CD4-positive, alpha-beta T cell (primary cell): ENCODE data around the gene GPR158. TPM values are rescaled to one million over a fixed set of nuclear protein-coding genes. Genes with fewer than 3 reads are reported as not detected.

Source experiments
- ATAC-seq: fragments of 200-7000 bp; cut with Tn5 transposase; one replicate; pipeline ENCODE4 v1.10.0; 2022; ENCODE audit warnings: mild to moderate bottlenecking; ENCODE audit not compliant: poor library complexity
- CTCF ChIA-PET: fragments of 350-600 bp; sonication (Branson Sonifier 250); formaldehyde crosslinking; loops from one replicate; lab custom pipeline; 2021; ENCODE audit warnings: antibody characterized with exemption, inconsistent platforms; lab: Charles Lee
- POLR2A ChIA-PET: fragments of 350-600 bp; sonication (Branson Sonifier 250); formaldehyde crosslinking; loops from one replicate; lab custom pipeline; 2021; ENCODE audit warnings: antibody characterized with exemption, inconsistent platforms; lab: Charles Lee
- DNase-seq, 14 experiments: peaks; one replicate each; pipeline ENCODE4 v3.0.0-alpha.2; 2013 to 2020; ENCODE audit warnings: mixed read lengths in 2 of 14
- H3K27ac ChIP-seq, 2 donors: one replicate each; pipeline versions ENCODE4 v1.5.1 to v1.7.0; 2013; ENCODE audit warnings: low read length in 2 of 2, low read depth in 1 of 2, mild to moderate bottlenecking in 1 of 2
- H3K27me3 ChIP-seq, 2 experiments: 1 replicate in 1 of 2; 2 replicates in 1 of 2; pipeline versions ENCODE4 v1.6.1 to v1.7.0; 2013; ENCODE audit warnings: low read length in 2 of 2, control low read depth in 1 of 2, mild to moderate bottlenecking in 1 of 2, moderate library complexity in 1 of 2; ENCODE audit not compliant: insufficient read depth in 2 of 2, control insufficient read depth in 1 of 2
- H3K36me3 ChIP-seq: one replicate; pipeline ENCODE4 v1.6.1; 2013; ENCODE audit warnings: low read length, control low read depth; ENCODE audit not compliant: insufficient read depth
- H3K4me1 ChIP-seq: one replicate; pipeline ENCODE4 v1.6.1; 2013; ENCODE audit warnings: low read length, control low read depth; ENCODE audit not compliant: insufficient read depth
- H3K4me3 ChIP-seq: one replicate; pipeline ENCODE4 v1.5.1; 2013; ENCODE audit warnings: mild to moderate bottlenecking, low read length, moderate library complexity
- H3K9me3 ChIP-seq, 2 experiments: 1 replicate in 1 of 2; 2 replicates in 1 of 2; pipeline versions ENCODE4 v1.6.1 to v1.7.0; 2013; ENCODE audit warnings: low read length in 2 of 2, mild to moderate bottlenecking in 2 of 2, control low read depth in 1 of 2, moderate library complexity in 1 of 2; ENCODE audit not compliant: control insufficient read depth in 1 of 2, insufficient read depth in 1 of 2
- H3K27ac Mint-ChIP-seq: one replicate; pipeline ENCODE4 v1.8.0; 2020; ENCODE audit warnings: mixed read lengths
- H3K27me3 Mint-ChIP-seq: one replicate; pipeline ENCODE4 v1.8.0; 2021; ENCODE audit warnings: mixed read lengths
- H3K36me3 Mint-ChIP-seq: one replicate; pipeline ENCODE4 v1.8.0; 2021; ENCODE audit warnings: low read depth, mixed read lengths
- H3K4me1 Mint-ChIP-seq: one replicate; pipeline ENCODE4 v1.8.0; 2021; ENCODE audit warnings: low read depth, mixed read lengths
- H3K4me3 Mint-ChIP-seq: one replicate; pipeline ENCODE4 v1.8.0; 2020; ENCODE audit warnings: mild to moderate bottlenecking, mixed read lengths
- H3K9me3 Mint-ChIP-seq: one replicate; pipeline ENCODE4 v1.8.0; 2020; ENCODE audit warnings: mixed read lengths
- intact Hi-C, 2 experiments: fragments of 100-400 bp; cut with DNase I in 1 of 2; cut with micrococcal nuclease in 1 of 2; formaldehyde crosslinking; loops; one replicate each; pipeline versions ENCODE4 v1.15.1 to v1.9.0; 2023 to 2025; cut with DNase I, micrococcal nuclease
- total RNA-seq, 174 experiments: library from RNA in 2 of 174; stranded (reverse) in 2 of 174; gene quantifications; one replicate each; pipeline ENCODE4 v1.2.3 and lab custom pipeline; 2021 to 2026
- TF ChIP-seq, protein P1 (sequence below): fragments of 200-600 bp; IDR thresholded peaks from one replicate; pipeline ENCODE4 v1.8.0; 2022; ENCODE audit warnings: antibody characterized with exemption, mild to moderate bottlenecking

The GPR158 gene
- total RNA-seq, 2 experiments from 2014 or later: not detected

DNA sequence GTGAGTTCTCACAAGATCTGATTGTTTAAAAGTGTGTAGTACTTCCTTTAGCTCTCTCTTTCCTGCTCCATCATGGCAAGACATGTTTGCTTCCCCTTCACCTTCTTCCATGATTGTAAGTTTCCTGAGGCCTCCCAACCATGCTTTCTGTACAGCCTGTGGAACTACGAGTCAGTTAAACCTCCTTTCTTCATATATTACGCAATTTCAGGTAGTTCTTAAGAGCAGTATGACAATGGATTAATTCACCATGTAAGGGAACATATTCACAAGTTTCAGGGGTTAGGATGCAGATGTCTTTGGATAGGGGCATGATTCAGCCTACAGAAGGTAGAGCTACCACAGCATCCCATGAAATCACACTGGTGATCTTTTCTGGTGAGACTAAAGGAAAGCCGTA lies 174.7 kb downstream of the GPR158 start:
- intact Hi-C loops: no loop called here
- Histone ChIP-seq H3K4me3 (no peak overlapping the region), H3K27ac (no peak overlapping the region), H3K9me3 (no peaks in the 10 kb centered on the region), H3K4me1 (no peaks in the 10 kb centered on the region), H3K36me3 (no peaks in the 10 kb centered on the region), H3K27me3 (no peaks in the 10 kb centered on the region)
- H3K36me3 Mint-ChIP-seq: no peaks in the 10 kb centered on the region
- H3K9me3 Mint-ChIP-seq: peaks cover 4% of the 10 kb centered on the region
- CTCF ChIA-PET: no interaction called here
- ATAC-seq: no peak
- TF ChIP-seq, protein P1, sequence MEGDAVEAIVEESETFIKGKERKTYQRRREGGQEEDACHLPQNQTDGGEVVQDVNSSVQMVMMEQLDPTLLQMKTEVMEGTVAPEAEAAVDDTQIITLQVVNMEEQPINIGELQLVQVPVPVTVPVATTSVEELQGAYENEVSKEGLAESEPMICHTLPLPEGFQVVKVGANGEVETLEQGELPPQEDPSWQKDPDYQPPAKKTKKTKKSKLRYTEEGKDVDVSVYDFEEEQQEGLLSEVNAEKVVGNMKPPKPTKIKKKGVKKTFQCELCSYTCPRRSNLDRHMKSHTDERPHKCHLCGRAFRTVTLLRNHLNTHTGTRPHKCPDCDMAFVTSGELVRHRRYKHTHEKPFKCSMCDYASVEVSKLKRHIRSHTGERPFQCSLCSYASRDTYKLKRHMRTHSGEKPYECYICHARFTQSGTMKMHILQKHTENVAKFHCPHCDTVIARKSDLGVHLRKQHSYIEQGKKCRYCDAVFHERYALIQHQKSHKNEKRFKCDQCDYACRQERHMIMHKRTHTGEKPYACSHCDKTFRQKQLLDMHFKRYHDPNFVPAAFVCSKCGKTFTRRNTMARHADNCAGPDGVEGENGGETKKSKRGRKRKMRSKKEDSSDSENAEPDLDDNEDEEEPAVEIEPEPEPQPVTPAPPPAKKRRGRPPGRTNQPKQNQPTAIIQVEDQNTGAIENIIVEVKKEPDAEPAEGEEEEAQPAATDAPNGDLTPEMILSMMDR: no peak
- POLR2A ChIA-PET: no interaction called here
- H3K27me3 Mint-ChIP-seq: no peaks in the 10 kb centered on the region
- no peaks in the 10 kb centered on the region for H3K4me1 Mint-ChIP-seq
- H3K27ac Mint-ChIP-seq: no peak overlapping the region
- no peak for DNase-seq
- H3K4me3 Mint-ChIP-seq: no peak overlapping the region

DNA sequence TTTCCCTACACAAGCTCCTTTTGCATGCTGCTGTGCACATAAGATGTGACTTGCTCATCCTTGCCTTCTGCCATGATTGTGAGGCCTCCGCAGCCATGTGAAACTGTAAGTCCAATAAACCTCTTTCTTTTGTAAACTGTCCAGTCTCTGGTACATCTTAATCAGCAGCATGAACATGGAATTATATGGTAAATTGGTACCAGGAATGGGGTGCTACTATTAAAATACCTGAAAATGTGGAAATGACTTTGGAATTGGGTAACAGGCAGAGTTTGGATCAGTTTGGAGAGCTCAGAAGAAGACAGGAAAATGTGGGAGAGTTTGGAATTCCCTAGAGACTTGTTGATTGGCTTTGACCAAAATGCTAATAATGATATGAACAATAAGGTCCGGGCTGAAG lies 181.8 kb downstream of the GPR158 start:
- no peaks in the 10 kb centered on the region for H3K4me1 Mint-ChIP-seq

DNA sequence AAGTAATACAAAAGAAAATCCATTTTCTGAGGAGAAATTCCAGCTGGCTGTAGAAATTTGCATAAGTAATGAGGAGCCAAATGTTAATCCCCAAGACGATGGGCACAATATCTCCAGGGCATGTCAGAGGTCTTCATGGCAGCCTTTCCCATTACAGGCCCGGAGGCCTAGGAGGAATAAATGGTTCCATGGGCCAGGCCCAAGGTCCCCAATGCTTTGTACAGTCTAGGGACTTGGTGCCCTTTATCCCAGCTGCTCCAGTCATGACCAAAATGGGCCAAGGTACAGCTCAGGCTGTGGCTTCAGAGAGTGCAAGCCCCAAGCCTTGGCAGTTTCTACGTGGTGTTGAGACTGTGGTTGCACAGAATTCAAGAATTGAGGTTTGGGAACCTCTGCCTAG lies 182.5 kb downstream of the GPR158 start:
- DNase-seq (no peak), ATAC-seq (no peak)
- H3K4me1 ChIP-seq: no peaks in the 10 kb centered on the region
- no peak overlapping the region for H3K4me3 Mint-ChIP-seq
- ChIA-PET POLR2A (no interaction called here), CTCF (no interaction called here)
- H3K27me3 Mint-ChIP-seq: no peaks in the 10 kb centered on the region
- TF ChIP-seq, protein P1: no peak
- H3K4me3 ChIP-seq: no peak overlapping the region
- no peaks in the 10 kb centered on the region for H3K4me1 Mint-ChIP-seq
- no peaks in the 10 kb centered on the region for H3K36me3 ChIP-seq
- intact Hi-C loops: no loop called here
- no peak overlapping the region for H3K27ac ChIP-seq
- H3K27ac Mint-ChIP-seq: no peak overlapping the region
- H3K9me3 ChIP-seq: peaks cover 4 to 9% of the 10 kb centered on the region in 2 experiments
- H3K9me3 Mint-ChIP-seq: peaks cover 22% of the 10 kb centered on the region
- no peaks in the 10 kb centered on the region for H3K36me3 Mint-ChIP-seq
- H3K27me3 ChIP-seq: no peaks in the 10 kb centered on the region

More for the DNA sequence above, 181.8 kb downstream of the GPR158 start:
- Mint-ChIP-seq H3K4me3 (no peak overlapping the region), H3K27ac (no peak overlapping the region), H3K9me3 (peaks cover 18% of the 10 kb centered on the region), H3K36me3 (no peaks in the 10 kb centered on the region), H3K27me3 (no peaks in the 10 kb centered on the region)
- TF ChIP-seq, protein P1: no peak
- Histone ChIP-seq H3K36me3 (no peaks in the 10 kb centered on the region), H3K4me1 (no peaks in the 10 kb centered on the region), H3K27me3 (no peaks in the 10 kb centered on the region), H3K9me3 (peaks cover 4 to 9% of the 10 kb centered on the region in 2 experiments), H3K4me3 (no peak overlapping the region), H3K27ac (no peak overlapping the region)
- intact Hi-C loops: no loop called here
- no peak for ATAC-seq
- ChIA-PET CTCF (no interaction called here), POLR2A (no interaction called here)
- DNase-seq: no peak
